ENCODE results near the gene MIP.
"Not testable (repeated sequence)": the region's sequence is repeated elsewhere in the genome, so short reads cannot be mapped to it uniquely, and the experiment has no call there.

The MIP gene

GRCh38 chr12:56462565-56462964 lies 8.1 kb upstream of the MIP start:
- FAIRE-seq, result no peak

- no peak for FAIRE-seq
Measured at GRCh38 chr12:56461235-56462159, 7.0 kb upstream of the MIP start.

- no peak for FAIRE-seq
Measured at GRCh38 chr12:56457817-56458216, 3.4 kb upstream of the MIP start.

- FAIRE-seq, result no peak
Measured at GRCh38 chr12:56451147-56451546, 3.3 kb downstream of the MIP start.

GRCh38 chr12:56450241-56450640 lies 4.2 kb downstream of the MIP start:
- no peak for FAIRE-seq

GRCh38 chr12:56449622-56449984 lies 4.9 kb downstream of the MIP start:
- no peak for FAIRE-seq

GRCh38 chr12:56448860-56449621 lies 5.4 kb downstream of the MIP start, which contains the start of gene TIMELESS:
TSS of gene TIMELESS (minus strand) at chr12:56449426. CDS start at chr12:56434170, 15,256 bp downstream.
- FAIRE-seq, result peak; percentile 9

GRCh38 chr12:56443208-56443607 lies 11.2 kb downstream of the MIP start:
- not testable (repeated sequence) for FAIRE-seq

- no peak for FAIRE-seq
Measured at GRCh38 chr12:56437430-56438176, 16.9 kb downstream of the MIP start.

- no peak for FAIRE-seq
Measured at GRCh38 chr12:56434828-56435227, 19.6 kb downstream of the MIP start.

GRCh38 chr12:56431850-56432249 lies 22.6 kb downstream of the MIP start:
- no peak for FAIRE-seq

GRCh38 chr12:56431288-56431687 lies 23.2 kb downstream of the MIP start:
- no peak for FAIRE-seq

GRCh38 chr12:56425940-56426438 lies 28.5 kb downstream of the MIP start:
- no peak for FAIRE-seq

GRCh38 chr12:56425193-56425592 lies 29.3 kb downstream of the MIP start:
- no peak for FAIRE-seq

GRCh38 chr12:56420411-56420810 lies 34.0 kb downstream of the MIP start:
- no peak for FAIRE-seq

- no peak for FAIRE-seq
Measured at GRCh38 chr12:56417739-56418138, 36.7 kb downstream of the MIP start.

- FAIRE-seq, result no peak
Measured at GRCh38 chr12:56414401-56414800, 40.1 kb downstream of the MIP start.

- no peak for FAIRE-seq
Measured at GRCh38 chr12:56413392-56413791, 41.1 kb downstream of the MIP start.

GRCh38 chr12:56411781-56412639 lies 42.4 kb downstream of the MIP start:
- FAIRE-seq, result no peak

GRCh38 chr12:56410768-56411167 lies 43.7 kb downstream of the MIP start:
- no peak for FAIRE-seq

GRCh38 chr12:56408799-56409417 lies 45.5 kb downstream of the MIP start:
- no peak for FAIRE-seq

GRCh38 chr12:56404227-56404626 lies 50.2 kb downstream of the MIP start:
- not testable (repeated sequence) for FAIRE-seq
